ENCODE results near the gene TMEM145.

GRCh38 chr19:42335971-42336370 lies 22.9 kb downstream of the TMEM145 start:
- no peak for TF ChIP-seq CTCF (conservative IDR thresholded peaks at IDR 0.05 in 1 of 2, IDR thresholded peaks at IDR 0.05 in 1 of 2; ENCODE audit: low read depth in 1 of 2, low read length in 2 of 2)
- TF ChIP-seq EZH2 (IDR thresholded peaks at IDR 0.05; ENCODE audit: low read length, missing control alignments), result no peak

All from fibroblast of lung (primary cell).